HG03439 (cell line): ENCODE results near the gene PRF1.
"Not testable (repeated sequence)": the region's sequence is repeated elsewhere in the genome, so short reads cannot be mapped to it uniquely, and the experiment has no call there.

Experiments
- ATAC-seq: cut with Tn5 transposase; IDR thresholded peaks from one replicate; pipeline ENCODE4 v1.9.1; 2021; ENCODE audit warnings: mild to moderate bottlenecking, moderate library complexity; ENCODE audit not compliant: unreplicated experiment

Gene PRF1

GRCh38 chr10:70594161-70594560 lies 8.4 kb downstream of the PRF1 start:
- ATAC-seq, result no peak

DNA sequence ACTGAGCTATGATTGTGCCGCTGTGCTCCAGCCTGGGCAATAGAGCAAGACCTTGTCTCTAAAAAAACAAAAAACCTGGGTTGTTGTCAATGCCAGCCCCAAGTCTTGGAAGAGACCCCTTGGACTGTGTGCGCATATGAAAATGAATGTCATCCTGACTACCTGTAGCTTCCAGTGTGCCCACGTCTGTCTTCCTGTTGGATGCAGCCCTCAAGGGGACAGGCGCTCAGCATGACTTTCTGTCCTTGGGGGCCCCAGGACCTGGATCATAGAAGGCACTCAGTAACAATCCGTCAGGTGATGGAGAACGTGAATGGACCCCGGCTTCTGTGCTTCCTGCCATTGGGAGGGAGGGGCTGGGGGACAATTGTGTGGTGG lies 9.0 kb downstream of the PRF1 start:
- ATAC-seq, result no peak

GRCh38 chr10:70592746-70593512 lies 9.6 kb downstream of the PRF1 start:
- ATAC-seq, result no peak

DNA sequence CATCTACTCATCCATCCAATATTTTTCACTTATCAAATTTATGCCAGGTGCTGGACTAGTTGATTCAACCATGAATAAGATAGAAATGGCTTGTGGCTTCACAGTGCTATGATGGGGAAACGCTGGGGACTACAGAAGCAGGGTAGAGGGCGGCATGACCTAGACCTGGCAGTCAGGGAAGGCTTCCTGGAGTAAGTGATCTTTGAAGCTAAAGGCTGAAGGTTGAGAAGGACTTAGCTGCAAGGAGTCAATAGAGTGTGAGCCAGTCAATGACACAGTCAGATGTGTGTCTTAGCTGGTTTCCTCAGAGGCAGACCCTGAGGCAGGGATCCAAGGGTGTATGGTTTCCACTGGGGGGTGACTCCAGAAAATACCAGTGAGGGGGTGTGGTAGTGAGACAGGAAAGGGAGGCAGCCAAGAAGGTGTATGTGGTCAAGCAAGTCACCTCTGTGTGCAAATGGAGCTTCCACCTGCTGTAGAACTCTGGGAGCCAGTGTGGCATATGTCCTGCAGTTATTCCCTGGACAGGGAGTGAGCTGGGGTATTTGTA lies 10.3 kb downstream of the PRF1 start:
- ATAC-seq, result no peak

DNA sequence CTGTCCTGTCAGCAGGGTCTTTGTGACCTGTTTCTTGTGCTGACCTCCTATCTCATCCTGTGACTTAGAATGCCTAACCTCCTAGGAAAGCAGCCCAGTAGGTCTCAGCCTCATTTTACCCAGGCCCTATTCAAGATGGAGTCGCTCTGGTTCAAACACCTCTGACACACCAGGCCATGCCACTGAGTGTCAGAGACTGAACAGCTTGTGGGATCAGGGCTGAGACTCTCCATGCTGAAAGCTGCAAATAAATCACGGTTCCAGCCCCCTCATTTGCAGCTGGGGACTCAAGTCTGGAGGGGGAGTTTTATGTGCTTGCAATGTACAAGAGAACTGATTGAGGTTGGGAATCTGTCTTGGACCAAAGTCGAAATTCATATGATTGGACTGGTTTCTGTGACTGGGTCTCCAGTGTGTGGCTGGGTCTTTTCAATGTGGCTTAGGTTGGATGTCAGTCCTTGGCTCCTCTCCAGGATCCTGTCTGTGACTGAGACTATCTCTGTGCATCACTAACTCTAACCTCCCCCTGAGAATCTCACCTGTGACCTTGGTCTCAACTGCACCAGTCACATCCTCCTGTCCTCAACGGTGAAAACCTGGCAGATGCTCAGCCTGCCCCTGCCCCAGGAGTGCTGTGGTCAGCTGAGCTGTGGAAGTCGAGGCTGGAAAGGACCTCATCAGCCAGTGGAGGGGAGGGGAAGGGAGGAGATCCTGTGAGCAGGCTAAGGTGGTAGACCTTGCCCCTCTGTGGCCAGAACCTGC lies 11.7 kb downstream of the PRF1 start:
- no peak for ATAC-seq

- ATAC-seq, result no peak
Measured at GRCh38 chr10:70589762-70590654, 12.5 kb downstream of the PRF1 start.

- no peak for ATAC-seq
Measured at GRCh38 chr10:70588859-70589570, 13.5 kb downstream of the PRF1 start.

GRCh38 chr10:70588255-70588654 lies 14.3 kb downstream of the PRF1 start:
- ATAC-seq, result no peak

DNA sequence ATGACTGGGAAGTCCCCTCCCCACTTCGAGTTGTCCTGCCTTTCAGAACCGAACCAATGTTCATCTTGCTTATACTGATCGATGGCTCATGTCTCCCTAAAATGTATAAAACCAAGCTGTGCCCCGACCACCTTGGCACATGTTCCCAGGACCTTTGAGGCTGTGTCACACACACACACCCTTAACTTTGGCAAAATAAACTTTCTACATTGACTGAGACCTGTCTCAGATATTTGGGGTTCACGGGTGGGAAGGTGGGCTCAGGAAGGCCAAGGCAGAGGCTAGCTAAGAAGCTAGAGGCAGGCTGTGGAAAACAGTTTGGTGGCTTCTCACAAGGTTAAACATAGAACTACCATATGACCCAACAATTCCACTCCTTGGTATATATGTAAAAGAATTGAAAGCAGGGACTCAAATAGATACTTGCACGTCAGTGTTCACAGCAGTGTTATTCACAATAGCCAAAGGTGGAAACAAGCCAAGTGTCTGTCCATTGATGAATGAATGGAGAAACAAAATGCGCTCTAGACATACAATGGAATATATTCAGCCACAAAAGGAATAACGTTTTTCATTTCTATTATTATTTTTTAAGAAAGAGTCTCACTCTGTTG lies 15.4 kb downstream of the PRF1 start:
- no peak for ATAC-seq

DNA sequence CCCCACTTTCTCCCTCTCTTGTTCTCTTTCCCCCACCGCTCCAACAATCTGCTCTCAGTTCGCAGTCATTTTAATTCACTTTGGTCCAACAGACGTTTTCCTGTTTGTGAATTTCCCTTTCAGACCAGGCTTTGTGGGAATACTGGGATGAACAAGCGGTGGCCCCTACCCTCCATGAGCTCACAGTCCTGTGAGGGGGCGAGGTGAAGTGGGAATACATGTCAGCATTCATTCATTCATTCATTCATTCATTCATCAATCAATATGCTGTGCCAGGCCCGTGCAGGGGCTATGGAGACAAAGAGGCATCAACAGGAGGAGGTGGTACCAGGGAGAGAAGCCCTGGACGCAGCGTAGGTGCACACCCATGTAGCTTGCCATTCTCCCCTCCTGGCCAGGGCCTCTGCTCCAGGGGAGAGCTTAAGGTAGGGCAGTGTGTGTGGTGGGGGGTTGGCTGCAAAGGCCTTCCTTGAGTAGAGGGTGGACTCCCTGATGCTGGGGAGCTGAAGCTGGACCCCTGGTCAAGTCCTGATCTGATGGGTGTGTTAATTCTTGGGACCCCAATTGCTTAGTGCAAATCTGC lies 16.1 kb downstream of the PRF1 start:
- ATAC-seq, result no peak

DNA sequence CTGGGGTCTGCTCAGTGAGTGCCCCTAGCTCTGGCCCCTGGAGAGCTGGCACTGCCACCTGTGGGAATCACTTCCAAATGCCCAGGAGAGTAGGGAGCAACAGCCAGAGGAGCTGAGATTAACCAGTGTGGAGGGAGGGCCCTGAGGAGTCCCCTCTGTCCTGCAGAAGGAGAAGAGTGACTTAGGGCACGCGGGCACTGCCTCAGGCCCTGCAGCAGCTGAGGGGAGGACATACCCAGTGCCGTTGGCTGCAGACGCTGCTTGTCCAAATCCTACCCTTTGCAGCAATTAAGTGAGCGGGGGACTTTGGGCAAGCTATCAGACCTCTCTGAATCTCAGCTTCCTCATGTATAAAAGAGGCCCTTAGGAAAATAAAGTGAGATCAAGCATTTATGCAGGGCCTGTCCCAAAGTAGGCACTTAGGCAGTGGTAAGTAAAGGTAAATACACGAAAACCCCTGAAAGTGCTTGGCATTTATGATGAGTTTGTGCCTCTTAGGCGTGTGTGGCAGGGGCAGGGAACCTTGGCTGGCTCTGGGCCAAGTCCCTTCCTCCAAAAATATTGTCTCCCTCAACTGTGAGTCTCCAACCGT lies 16.9 kb downstream of the PRF1 start:
- ATAC-seq, result no peak

GRCh38 chr10:70584909-70585544 lies 17.5 kb downstream of the PRF1 start:
- no peak for ATAC-seq

GRCh38 chr10:70584366-70584765 lies 18.2 kb downstream of the PRF1 start:
- no peak for ATAC-seq

- no peak for ATAC-seq
Measured at GRCh38 chr10:70583669-70584037, 18.9 kb downstream of the PRF1 start.

DNA sequence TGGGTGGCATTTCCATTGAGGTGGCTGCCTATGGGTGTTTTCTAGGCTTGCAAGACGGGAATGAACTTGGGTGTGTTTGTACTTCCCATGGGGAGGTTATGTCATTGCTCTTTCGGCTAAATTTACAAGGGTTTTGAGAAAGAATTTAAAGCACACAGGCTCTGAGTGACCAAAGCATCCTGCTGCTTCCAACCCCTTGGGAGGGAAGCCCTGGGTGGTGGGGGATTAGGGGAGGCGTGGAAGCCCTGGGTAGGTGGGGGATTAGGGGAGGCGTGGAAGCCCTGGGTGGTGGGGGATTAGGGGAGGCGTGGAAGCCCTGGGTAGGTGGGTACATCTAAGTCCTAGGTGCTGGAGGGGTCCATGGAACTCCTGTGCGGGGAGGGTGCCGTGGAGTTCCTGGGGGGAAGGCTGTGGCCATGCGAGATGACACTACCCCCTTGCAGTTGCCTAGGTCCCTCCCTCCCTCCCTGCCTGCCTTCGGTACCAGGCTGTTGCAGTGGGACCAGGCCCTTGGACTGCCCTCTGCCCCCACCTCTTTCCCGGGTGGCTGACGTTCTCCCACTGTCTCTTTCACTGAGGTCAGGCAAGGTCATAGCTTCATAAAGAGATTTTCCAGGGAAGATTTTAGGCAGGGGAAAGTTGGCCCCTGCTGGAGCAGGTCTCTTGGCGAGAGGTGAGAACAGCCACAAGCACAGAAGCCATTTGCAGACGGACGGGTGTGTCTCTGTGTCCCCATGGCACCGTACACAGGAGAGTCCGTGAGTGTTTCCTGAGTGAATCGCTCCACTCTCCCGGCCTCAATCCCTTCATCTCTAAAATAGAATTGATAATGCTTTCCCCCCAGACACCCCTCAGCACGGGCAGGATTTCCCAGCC lies 19.5 kb downstream of the PRF1 start:
- no peak for ATAC-seq

DNA sequence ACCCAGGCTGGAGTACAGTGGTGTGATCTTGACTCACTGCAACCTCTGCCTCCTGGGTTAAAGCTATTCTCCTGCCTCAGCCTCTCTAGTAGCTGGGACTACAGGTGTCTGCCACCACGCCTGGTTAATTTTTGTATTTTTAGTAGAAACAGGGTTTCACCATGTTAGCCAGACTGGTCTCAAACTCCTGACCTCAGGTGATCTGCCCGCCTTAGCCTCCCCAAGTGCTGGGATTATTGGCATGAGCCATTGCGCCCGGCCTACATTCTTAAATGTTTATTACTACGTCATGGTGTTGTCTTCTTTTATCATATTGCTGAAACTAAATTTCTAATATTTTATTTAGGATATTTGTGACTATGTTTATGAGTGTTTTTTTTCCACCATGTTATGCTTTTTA lies 21.4 kb downstream of the PRF1 start:
- ATAC-seq, result not testable (repeated sequence)

DNA sequence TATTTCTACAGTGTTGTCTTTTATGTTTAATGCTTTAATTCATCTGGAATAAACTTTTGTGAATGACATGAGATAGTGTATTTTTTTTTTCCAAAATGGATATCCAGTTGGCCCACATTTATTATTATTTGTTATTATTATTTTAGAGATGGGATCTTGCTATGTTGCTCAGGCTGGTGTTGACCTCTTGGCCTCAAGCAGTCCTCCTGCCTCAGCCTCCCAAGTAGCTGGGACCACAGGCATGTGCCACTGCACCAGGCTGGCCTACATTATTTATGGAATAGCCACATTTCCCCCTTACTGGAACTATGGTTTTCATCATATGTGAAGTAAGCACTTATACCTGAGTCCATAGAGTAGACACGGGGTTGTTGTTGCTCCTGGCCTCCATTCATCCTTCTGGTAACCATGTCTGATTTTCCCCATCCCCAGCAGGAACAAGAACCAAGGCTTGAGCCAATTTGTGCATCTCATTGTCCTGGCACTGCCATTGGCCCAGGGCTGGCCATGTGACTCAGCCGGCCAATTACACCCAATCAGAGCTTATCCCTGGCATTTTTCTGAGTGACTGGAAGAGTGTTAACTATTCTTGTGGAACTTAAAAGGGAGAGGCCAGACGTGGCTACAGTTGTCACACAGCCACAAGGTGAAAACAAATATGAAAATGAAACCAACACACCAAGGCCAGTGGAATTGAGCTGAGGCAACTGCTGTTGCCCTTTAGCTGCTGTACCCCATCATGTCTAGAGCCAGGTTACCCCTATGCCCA lies 23.1 kb downstream of the PRF1 start:
- ATAC-seq, result no peak
